Large intestine (tissue), 12 donors: ENCODE data around the gene ANO5. TPM values are rescaled to one million over a fixed set of nuclear protein-coding genes. Genes with fewer than 3 reads are reported as not detected.
A peak's percentile ranks its signal among the peaks of the same experiment; 100 is the strongest.

ENCODE experiments used
- DNase-seq, 2 donors: peaks; one replicate each; pipeline versions ENCODE4 v3.0.0 to v3.0.0-alpha.2; 2013
- H3K27ac ChIP-seq: one replicate; pipeline ENCODE4 v1.5.1; 2013; ENCODE audit warnings: low read length
- H3K27me3 ChIP-seq: 2 replicates; pipeline ENCODE4 v1.6.1; 2013; ENCODE audit warnings: low read length; ENCODE audit not compliant: control insufficient read depth, insufficient read depth
- H3K36me3 ChIP-seq: 2 replicates; pipeline ENCODE4 v1.6.1; 2013; ENCODE audit warnings: low read length; ENCODE audit not compliant: control insufficient read depth, insufficient read depth
- H3K4me1 ChIP-seq: one replicate; pipeline ENCODE4 v1.6.1; 2013; ENCODE audit warnings: low read length; ENCODE audit not compliant: control insufficient read depth, insufficient read depth
- H3K4me3 ChIP-seq: one replicate; pipeline ENCODE4 v1.5.1; 2013; ENCODE audit warnings: low read length
- H3K9me3 ChIP-seq: one replicate; pipeline ENCODE4 v1.6.1; 2013; ENCODE audit warnings: mild to moderate bottlenecking, low read depth, low read length, moderate library complexity; ENCODE audit not compliant: control insufficient read depth
- WGBS: methylation state at CpG from one replicate; pipeline ENCODE4 v1.1.5; 2013; ENCODE audit warnings: low lambda C conversion rate; ENCODE audit not compliant: insufficient coverage; 5-methylcytosine and 5-hydroxymethylcytosine counted together
- long read RNA-seq, 11 donors: transcript quantifications; one replicate each; lab custom pipeline, GENCODE V29; 2026
- polyA plus RNA-seq: library from polyadenylated mRNA; unstranded; fragments of 120-200 nt; gene quantifications from one replicate; pipeline ENCODE4 v1.2.1, GENCODE V29; 2013

The ANO5 gene
- polyA plus RNA-seq: 8.2 TPM
- long read RNA-seq, donor 1: 0 reads
- long read RNA-seq, donor 2, partial matches to known transcripts: 8 of 8 reads
- long read RNA-seq, donor 2, other reads (novel, unspliced or antisense): 0 of 8 reads
- long read RNA-seq, donor 3: 0 reads
- long read RNA-seq, donor 4: 0 reads
- long read RNA-seq, donor 5: 0 reads
- long read RNA-seq, donor 6: 0 reads
- long read RNA-seq, donor 7: 0 reads
- long read RNA-seq, donor 8: 0 reads
- long read RNA-seq, donor 9: 0 reads
- long read RNA-seq, donor 10: 0 reads
- long read RNA-seq, donor 11: 0 reads

- no peaks in the 10 kb centered on the region for H3K36me3 ChIP-seq
- H3K27me3 ChIP-seq: peaks cover 3% of the 10 kb centered on the region
- WGBS: no CpG with 5 or more reads among the region's 56 CpGs
- no peaks in the 10 kb centered on the region for H3K4me1 ChIP-seq
- H3K27ac ChIP-seq: peak within 1 kb of the TSS; percentile 59
- H3K9me3 ChIP-seq: peaks cover 6% of the 10 kb centered on the region
- peak; percentile 53 to 79 for DNase-seq
- H3K4me3 ChIP-seq: peak within 1 kb of the TSS; percentile 89
Observed at GRCh38 chr11:22192642-22193347, at the start of gene ANO5. TSS of gene ANO5 (plus strand) at chr11:22193085. CDS start at chr11:22193493, 408 bp downstream.

- no peak for DNase-seq
- no CpG with 5 or more reads among the region's 4 CpGs for WGBS
- H3K27ac ChIP-seq: no peak overlapping the region
Observed at GRCh38 chr11:22151649-22152197, 41.2 kb upstream of the ANO5 start.

GRCh38 chr11:22157531-22157930 lies 35.4 kb upstream of the ANO5 start:
- Histone ChIP-seq H3K4me3 (no peak overlapping the region), H3K27me3 (no peaks in the 10 kb centered on the region), H3K9me3 (no peaks in the 10 kb centered on the region), H3K27ac (no peak overlapping the region), H3K4me1 (no peaks in the 10 kb centered on the region), H3K36me3 (no peaks in the 10 kb centered on the region)
- no peak for DNase-seq
- WGBS: 80% methylated on average over 1 of the region's 2 CpGs

More at GRCh38 chr11:22151649-22152197, 41.2 kb upstream of the ANO5 start:
- Histone ChIP-seq H3K4me3 (no peak overlapping the region), H3K9me3 (no peaks in the 10 kb centered on the region), H3K36me3 (no peaks in the 10 kb centered on the region), H3K27me3 (no peaks in the 10 kb centered on the region), H3K4me1 (no peaks in the 10 kb centered on the region)

GRCh38 chr11:22161489-22161888 lies 31.4 kb upstream of the ANO5 start:
- no CpG with 5 or more reads among the region's 1 CpG for whole genome bisulfite sequencing
- Histone ChIP-seq H3K27ac (no peak overlapping the region), H3K4me3 (no peak overlapping the region), H3K4me1 (no peaks in the 10 kb centered on the region), H3K27me3 (no peaks in the 10 kb centered on the region), H3K9me3 (no peaks in the 10 kb centered on the region), H3K36me3 (no peaks in the 10 kb centered on the region)
- no peak for DNase-seq

GRCh38 chr11:22162756-22163155 lies 30.1 kb upstream of the ANO5 start:
- no peaks in the 10 kb centered on the region for H3K27me3 ChIP-seq
- no peak for DNase-seq
- H3K4me3 ChIP-seq: no peak overlapping the region
- H3K27ac ChIP-seq: no peak overlapping the region
- WGBS: no CpG with 5 or more reads among the region's 3 CpGs
- H3K36me3 ChIP-seq: no peaks in the 10 kb centered on the region
- H3K9me3 ChIP-seq: no peaks in the 10 kb centered on the region
- no peaks in the 10 kb centered on the region for H3K4me1 ChIP-seq

- no peaks in the 10 kb centered on the region for H3K36me3 ChIP-seq
- DNase-seq: no peak
- H3K4me3 ChIP-seq: no peak overlapping the region
- no peaks in the 10 kb centered on the region for H3K27me3 ChIP-seq
- H3K4me1 ChIP-seq: no peaks in the 10 kb centered on the region
- no CpG with 5 or more reads among the region's 3 CpGs for WGBS
- no peaks in the 10 kb centered on the region for H3K9me3 ChIP-seq
- H3K27ac ChIP-seq: no peak overlapping the region
Observed at GRCh38 chr11:22163394-22163797, 29.5 kb upstream of the ANO5 start.

- no CpG with 5 or more reads among the region's 2 CpGs for WGBS
Observed at GRCh38 chr11:22165087-22165486, 27.8 kb upstream of the ANO5 start.

GRCh38 chr11:22165759-22166513 lies 26.9 kb upstream of the ANO5 start:
- DNase-seq: no peak
- WGBS: 100% methylated on average over 1 of the region's 3 CpGs
- H3K4me1 ChIP-seq: no peaks in the 10 kb centered on the region

More at GRCh38 chr11:22165087-22165486, 27.8 kb upstream of the ANO5 start:
- Histone ChIP-seq H3K36me3 (no peaks in the 10 kb centered on the region), H3K4me1 (no peaks in the 10 kb centered on the region), H3K27me3 (no peaks in the 10 kb centered on the region), H3K9me3 (no peaks in the 10 kb centered on the region), H3K27ac (no peak overlapping the region), H3K4me3 (no peak overlapping the region)
- peak in 1 of 2 donors; percentile 12 for DNase-seq

GRCh38 chr11:22169833-22170232 lies 23.1 kb upstream of the ANO5 start:
- Histone ChIP-seq H3K4me1 (no peaks in the 10 kb centered on the region), H3K4me3 (no peak overlapping the region), H3K27ac (no peak overlapping the region), H3K36me3 (no peaks in the 10 kb centered on the region), H3K27me3 (no peaks in the 10 kb centered on the region), H3K9me3 (no peaks in the 10 kb centered on the region)
- DNase-seq: no peak
- 0% methylated on average over 2 of the region's 2 CpGs for WGBS

More at GRCh38 chr11:22165759-22166513, 26.9 kb upstream of the ANO5 start:
- Histone ChIP-seq H3K27me3 (no peaks in the 10 kb centered on the region), H3K27ac (no peak overlapping the region), H3K9me3 (no peaks in the 10 kb centered on the region), H3K36me3 (no peaks in the 10 kb centered on the region), H3K4me3 (no peak overlapping the region)

GRCh38 chr11:22173532-22173931 lies 19.4 kb upstream of the ANO5 start:
- Histone ChIP-seq H3K4me1 (no peaks in the 10 kb centered on the region), H3K27ac (no peak overlapping the region), H3K36me3 (no peaks in the 10 kb centered on the region), H3K9me3 (no peaks in the 10 kb centered on the region), H3K4me3 (no peak overlapping the region), H3K27me3 (no peaks in the 10 kb centered on the region)
- 68% methylated on average over 4 of the region's 4 CpGs for WGBS
- no peak for DNase-seq
